K562 (cell line): ENCODE results near the gene BLTP2. TPM values are rescaled to one million over a fixed set of nuclear protein-coding genes. Genes with fewer than 3 reads are reported as not detected.

ENCODE experiments used
- ARNT ChIP-seq, 2 experiments: fragments of 450-650 bp; IDR thresholded peaks; 2 replicates each; pipeline ENCODE4 v1.6.1; 2016; ENCODE audit warnings: mild to moderate bottlenecking in 1 of 2
- COPS2 ChIP-seq: fragments of 450-650 bp; conservative IDR thresholded peaks from 2 replicates; pipeline ENCODE4 v1.6.1; 2016; ENCODE audit warnings: mild to moderate bottlenecking, moderate library complexity
- FOXJ2 ChIP-seq: fragments of 200-800 bp; sonication (Bioruptor generic); IDR thresholded peaks from 2 replicates; pipeline ENCODE4 v1.6.1; 2016; ENCODE audit warnings: missing genetic modification characterization, missing compliant biosample characterization
- KLF13 ChIP-seq: fragments of 450-650 bp; IDR thresholded peaks from 2 replicates; pipeline ENCODE4 v1.6.1; 2016; ENCODE audit warnings: missing genetic modification characterization, low read depth, mild to moderate bottlenecking, missing compliant biosample characterization, moderate library complexity, borderline replicate concordance
- SMAD2 ChIP-seq: fragments of 150-350 bp; IDR thresholded peaks from 2 replicates; pipeline ENCODE4 v1.6.1; 2014; ENCODE audit warnings: low read depth, mild to moderate bottlenecking, low read length
- ZBTB33 ChIP-seq: sonication (generic); formaldehyde crosslinking; IDR thresholded peaks from 2 replicates; pipeline ENCODE4 v1.8.1; 2023; ENCODE audit warnings: mild to moderate bottlenecking, missing genetic modification reagents
- ZNF589 ChIP-seq: fragments of 200-800 bp; sonication (Bioruptor generic); IDR thresholded peaks from 2 replicates; pipeline ENCODE4 v1.6.1; 2016; ENCODE audit warnings: low read depth, missing genetic modification characterization, missing compliant biosample characterization
- polyA plus RNA-seq, 8 experiments: library from polyadenylated mRNA; depleted of rRNA in 4 of 8; stranded (reverse) in 5 of 8; unstranded in 3 of 8; fragments of >200 nt; fragmentation: Nextera tagmentation in 2 of 8; fragmentation: Illumina TruSeq in 1 of 8; extraction: Ambion mirVana in 2 of 8; extraction: Trizol in 1 of 8; gene quantifications; 2 replicates each; pipeline versions ENCODE4 v1.2.1 to v1.2.3, GENCODE V29; 2011 to 2014; ENCODE audit warnings: inconsistent platforms in 1 of 8, missing spikeins in 1 of 8
- total RNA-seq, 7 experiments: library from RNA; depleted of rRNA in 6 of 7; stranded (reverse); fragments of >200 nt in 6 of 7; fragmentation: Illumina TruSeq in 2 of 7; extraction: Trizol in 2 of 7; gene quantifications; 2 replicates each; pipeline versions ENCODE4 v1.2.1 to v1.2.3, GENCODE V29; 2011 to 2021; ENCODE audit warnings: low replicate concordance in 1 of 7
- TF ChIP-seq, protein P1 (sequence below): sonication (generic); formaldehyde crosslinking; IDR thresholded peaks from 2 replicates; pipeline ENCODE4 v1.8.0; 2022; ENCODE audit warnings: mild to moderate bottlenecking, missing genetic modification reagents
- TF ChIP-seq, protein P2 (sequence below), 2 experiments: fragments of 450-650 bp in 1 of 2; sonication (generic) in 1 of 2; formaldehyde crosslinking in 1 of 2; IDR thresholded peaks; 2 replicates each; pipeline versions ENCODE4 v1.7.1 to v1.9.0; 2016 to 2022; ENCODE audit warnings: inconsistent platforms in 1 of 2, mild to moderate bottlenecking in 1 of 2, missing genetic modification reagents in 1 of 2

Gene BLTP2
- total and polyA plus RNA-seq, 9 of the 15 experiments (the other 6 are each of a cell fraction or from before 2014, with no cell fraction given) = 14.7 to 174 (median 103) TPM

- TF ChIP-seq FOXJ2 (tag) (no peak), ARNT (IDR thresholded peaks at IDR 0.05) (0 out of 4 replicates have a peak, but pooled peaks of 1 of the 2 experiments have one; percentile 54), ZBTB33 (CRISPR knock-in tag) (0 out of 2 replicates have a peak, but pooled peaks have one; percentile 53), COPS2 (no peak), KLF13 (peak; percentile 20; the same call in 1 of the 2 replicates), ZNF589 (peak; percentile 71; the same call in 1 of the 2 replicates), SMAD2 (no peak)
- TF ChIP-seq, protein P1, sequence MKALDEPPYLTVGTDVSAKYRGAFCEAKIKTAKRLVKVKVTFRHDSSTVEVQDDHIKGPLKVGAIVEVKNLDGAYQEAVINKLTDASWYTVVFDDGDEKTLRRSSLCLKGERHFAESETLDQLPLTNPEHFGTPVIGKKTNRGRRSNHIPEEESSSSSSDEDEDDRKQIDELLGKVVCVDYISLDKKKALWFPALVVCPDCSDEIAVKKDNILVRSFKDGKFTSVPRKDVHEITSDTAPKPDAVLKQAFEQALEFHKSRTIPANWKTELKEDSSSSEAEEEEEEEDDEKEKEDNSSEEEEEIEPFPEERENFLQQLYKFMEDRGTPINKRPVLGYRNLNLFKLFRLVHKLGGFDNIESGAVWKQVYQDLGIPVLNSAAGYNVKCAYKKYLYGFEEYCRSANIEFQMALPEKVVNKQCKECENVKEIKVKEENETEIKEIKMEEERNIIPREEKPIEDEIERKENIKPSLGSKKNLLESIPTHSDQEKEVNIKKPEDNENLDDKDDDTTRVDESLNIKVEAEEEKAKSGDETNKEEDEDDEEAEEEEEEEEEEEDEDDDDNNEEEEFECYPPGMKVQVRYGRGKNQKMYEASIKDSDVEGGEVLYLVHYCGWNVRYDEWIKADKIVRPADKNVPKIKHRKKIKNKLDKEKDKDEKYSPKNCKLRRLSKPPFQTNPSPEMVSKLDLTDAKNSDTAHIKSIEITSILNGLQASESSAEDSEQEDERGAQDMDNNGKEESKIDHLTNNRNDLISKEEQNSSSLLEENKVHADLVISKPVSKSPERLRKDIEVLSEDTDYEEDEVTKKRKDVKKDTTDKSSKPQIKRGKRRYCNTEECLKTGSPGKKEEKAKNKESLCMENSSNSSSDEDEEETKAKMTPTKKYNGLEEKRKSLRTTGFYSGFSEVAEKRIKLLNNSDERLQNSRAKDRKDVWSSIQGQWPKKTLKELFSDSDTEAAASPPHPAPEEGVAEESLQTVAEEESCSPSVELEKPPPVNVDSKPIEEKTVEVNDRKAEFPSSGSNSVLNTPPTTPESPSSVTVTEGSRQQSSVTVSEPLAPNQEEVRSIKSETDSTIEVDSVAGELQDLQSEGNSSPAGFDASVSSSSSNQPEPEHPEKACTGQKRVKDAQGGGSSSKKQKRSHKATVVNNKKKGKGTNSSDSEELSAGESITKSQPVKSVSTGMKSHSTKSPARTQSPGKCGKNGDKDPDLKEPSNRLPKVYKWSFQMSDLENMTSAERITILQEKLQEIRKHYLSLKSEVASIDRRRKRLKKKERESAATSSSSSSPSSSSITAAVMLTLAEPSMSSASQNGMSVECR (CRISPR knock-in tag) = peak; percentile 25; the same call in 1 of the 2 replicates
- TF ChIP-seq, protein P2, sequence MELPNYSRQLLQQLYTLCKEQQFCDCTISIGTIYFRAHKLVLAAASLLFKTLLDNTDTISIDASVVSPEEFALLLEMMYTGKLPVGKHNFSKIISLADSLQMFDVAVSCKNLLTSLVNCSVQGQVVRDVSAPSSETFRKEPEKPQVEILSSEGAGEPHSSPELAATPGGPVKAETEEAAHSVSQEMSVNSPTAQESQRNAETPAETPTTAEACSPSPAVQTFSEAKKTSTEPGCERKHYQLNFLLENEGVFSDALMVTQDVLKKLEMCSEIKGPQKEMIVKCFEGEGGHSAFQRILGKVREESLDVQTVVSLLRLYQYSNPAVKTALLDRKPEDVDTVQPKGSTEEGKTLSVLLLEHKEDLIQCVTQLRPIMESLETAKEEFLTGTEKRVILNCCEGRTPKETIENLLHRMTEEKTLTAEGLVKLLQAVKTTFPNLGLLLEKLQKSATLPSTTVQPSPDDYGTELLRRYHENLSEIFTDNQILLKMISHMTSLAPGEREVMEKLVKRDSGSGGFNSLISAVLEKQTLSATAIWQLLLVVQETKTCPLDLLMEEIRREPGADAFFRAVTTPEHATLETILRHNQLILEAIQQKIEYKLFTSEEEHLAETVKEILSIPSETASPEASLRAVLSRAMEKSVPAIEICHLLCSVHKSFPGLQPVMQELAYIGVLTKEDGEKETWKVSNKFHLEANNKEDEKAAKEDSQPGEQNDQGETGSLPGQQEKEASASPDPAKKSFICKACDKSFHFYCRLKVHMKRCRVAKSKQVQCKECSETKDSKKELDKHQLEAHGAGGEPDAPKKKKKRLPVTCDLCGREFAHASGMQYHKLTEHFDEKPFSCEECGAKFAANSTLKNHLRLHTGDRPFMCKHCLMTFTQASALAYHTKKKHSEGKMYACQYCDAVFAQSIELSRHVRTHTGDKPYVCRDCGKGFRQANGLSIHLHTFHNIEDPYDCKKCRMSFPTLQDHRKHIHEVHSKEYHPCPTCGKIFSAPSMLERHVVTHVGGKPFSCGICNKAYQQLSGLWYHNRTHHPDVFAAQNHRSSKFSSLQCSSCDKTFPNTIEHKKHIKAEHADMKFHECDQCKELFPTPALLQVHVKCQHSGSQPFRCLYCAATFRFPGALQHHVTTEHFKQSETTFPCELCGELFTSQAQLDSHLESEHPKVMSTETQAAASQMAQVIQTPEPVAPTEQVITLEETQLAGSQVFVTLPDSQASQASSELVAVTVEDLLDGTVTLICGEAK (IDR thresholded peaks at IDR 0.05) = peak; percentile 97
- TF ChIP-seq, protein P2 (CRISPR knock-in tag; IDR thresholded peaks at IDR 0.05) = no peak
Measured at GRCh38 chr17:28661635-28662526, 16.9 kb upstream of the BLTP2 start, which contains the start of the genes SDF2 and SUPT6H (continued).
